Common myeloid progenitor, CD34-positive (primary cell): ENCODE results near the gene DYNLT2B.
"Not testable (repeated sequence)": the region's sequence is repeated elsewhere in the genome, so short reads cannot be mapped to it uniquely, and the experiment has no call there.

Source experiments
- CTCF ChIA-PET: fragments of 350-600 bp; sonication (Branson Sonifier 250); formaldehyde crosslinking; loops from one replicate; lab custom pipeline; 2021; ENCODE audit warnings: antibody characterized with exemption; lab: Charles Lee
- POLR2A ChIA-PET: fragments of 350-600 bp; sonication (Branson Sonifier 250); formaldehyde crosslinking; loops from one replicate; lab custom pipeline; 2021; ENCODE audit warnings: antibody characterized with exemption; lab: Charles Lee
- DNase-seq, 3 donors: peaks; one replicate each; pipeline versions ENCODE4 v3.0.0 to v3.0.0-alpha.2; 2013
- H3K27ac ChIP-seq, 2 experiments: 1 replicate in 1 of 2; 2 replicates in 1 of 2; pipeline ENCODE4 v1.7.0; 2013; ENCODE audit warnings: inconsistent platforms in 2 of 2, low read length in 2 of 2, mild to moderate bottlenecking in 2 of 2, low read depth in 1 of 2, moderate library complexity in 1 of 2; ENCODE audit not compliant: severe bottlenecking in 2 of 2, insufficient read depth in 1 of 2, poor library complexity in 1 of 2
- H3K27me3 ChIP-seq, 5 experiments: replicated peaks in 2 of 5; 1 replicate in 3 of 5; 2 replicates in 2 of 5; pipeline versions ENCODE4 v1.6.1 to v1.7.0; 2013; ENCODE audit warnings: low read length in 4 of 5, mild to moderate bottlenecking in 2 of 5, moderate library complexity in 2 of 5, inconsistent platforms in 1 of 5; ENCODE audit not compliant: insufficient read depth in 5 of 5, control insufficient read depth in 4 of 5
- H3K36me3 ChIP-seq, 4 experiments: 1 replicate in 2 of 4; 2 replicates in 2 of 4; pipeline versions ENCODE4 v1.6.1 to v1.7.0; 2013; ENCODE audit warnings: low read length in 3 of 4, control low read depth in 1 of 4, mild to moderate bottlenecking in 1 of 4; ENCODE audit not compliant: control insufficient read depth in 4 of 4, insufficient read depth in 4 of 4
- H3K4me1 ChIP-seq, 4 experiments: 1 replicate in 3 of 4; 2 replicates in 1 of 4; pipeline versions ENCODE4 v1.6.1 to v1.7.1; 2013; ENCODE audit warnings: low read length in 3 of 4, mild to moderate bottlenecking in 3 of 4, control low read depth in 1 of 4, inconsistent platforms in 1 of 4, moderate library complexity in 1 of 4; ENCODE audit not compliant: control insufficient read depth in 4 of 4, insufficient read depth in 4 of 4; ENCODE audit errors: control extremely low read depth in 1 of 4
- H3K4me3 ChIP-seq, 7 experiments: 1 replicate in 4 of 7; 2 replicates in 3 of 7; pipeline versions ENCODE4 v1.5.1 to v1.7.0; 2013; ENCODE audit warnings: mild to moderate bottlenecking in 7 of 7, low read length in 6 of 7, moderate library complexity in 6 of 7, inconsistent platforms in 2 of 7, low read depth in 2 of 7, control low read depth in 1 of 7; ENCODE audit not compliant: insufficient read depth in 4 of 7, control insufficient read depth in 1 of 7; ENCODE audit errors: extremely low read depth in 1 of 7
- H3K9me3 ChIP-seq, 5 experiments: 1 replicate in 4 of 5; 2 replicates in 1 of 5; pipeline versions ENCODE4 v1.6.1 to v1.7.1; 2013; ENCODE audit warnings: low read length in 4 of 5, mild to moderate bottlenecking in 2 of 5, inconsistent platforms in 1 of 5, low read depth in 1 of 5, moderate library complexity in 1 of 5; ENCODE audit not compliant: control insufficient read depth in 4 of 5, insufficient read depth in 2 of 5; ENCODE audit errors: control extremely low read depth in 1 of 5
- WGBS: methylation state at CpG from one replicate; pipeline ENCODE4 v1.1.5; 2013; ENCODE audit not compliant: insufficient coverage; 5-methylcytosine and 5-hydroxymethylcytosine counted together

DYNLT2B gene

DNA sequence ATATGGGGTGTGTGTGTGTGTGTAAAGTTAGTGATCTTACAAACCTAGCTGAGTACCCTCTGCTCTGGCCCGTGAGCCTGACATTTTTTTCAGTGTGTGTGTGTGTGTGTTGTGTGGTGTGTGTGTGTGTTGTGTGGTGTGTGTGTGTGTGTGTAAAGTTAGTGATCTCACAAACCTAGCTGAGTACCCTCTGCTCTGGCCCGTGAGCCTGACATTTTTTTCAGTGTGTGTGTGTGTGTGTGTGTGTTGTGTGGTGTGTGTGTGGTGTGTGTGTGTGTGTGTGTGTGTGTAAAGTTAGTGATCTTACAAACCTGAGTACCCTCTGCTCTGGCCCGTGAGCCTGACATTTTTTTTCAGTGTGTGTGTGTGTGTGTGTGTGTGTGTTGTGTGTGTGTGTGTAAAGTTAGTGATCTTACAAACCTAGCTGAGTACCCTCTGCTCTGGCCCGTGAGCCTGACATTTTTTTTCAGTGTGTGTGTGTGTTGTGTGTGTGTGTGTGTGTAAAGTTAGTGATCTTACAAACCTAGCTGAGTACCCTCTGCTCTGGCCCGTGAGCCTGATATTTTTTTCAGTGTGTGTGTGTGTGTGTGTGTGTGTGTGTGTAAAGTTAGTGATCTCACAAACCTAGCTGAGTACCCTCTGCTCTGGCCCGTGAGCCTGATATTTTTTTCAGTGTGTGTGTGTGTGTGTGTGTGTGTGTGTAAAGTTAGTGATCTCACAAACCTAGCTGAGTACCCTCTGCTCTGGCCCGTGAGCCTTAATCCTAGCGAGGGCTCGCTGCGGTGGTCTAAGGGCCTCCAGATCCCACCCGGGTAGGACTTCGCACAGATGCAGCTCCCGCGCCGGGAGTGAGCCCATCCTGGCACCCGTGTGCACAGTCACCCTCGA, 997 bp downstream of the DYNLT2B start:
- not testable (repeated sequence) for H3K36me3 ChIP-seq, H3K27me3 ChIP-seq, H3K9me3 ChIP-seq
- DNase-seq = peak in 2 of 3 donors; percentile 92 to 96
- POLR2A ChIA-PET = interaction anchor here (0.5 kb wide), 1 partner anchor 397 kb away, joined by 3 read pairs; no protein-coding TSS in a partner anchor
- WGBS = 0% methylated on average over 11 of the region's 17 CpGs
- CTCF ChIA-PET = interaction anchor here (0.6 kb wide), 1 partner anchor 667 kb away, joined by 3 read pairs; no protein-coding TSS in a partner anchor
- H3K4me1 ChIP-seq = peaks cover 0 to 11% (median 2%) of the 10 kb centered on the region in 4 experiments
- peak overlapping the region; percentile 61 to 91 for H3K27ac ChIP-seq
- H3K4me3 ChIP-seq = peak overlapping the region; percentile 82 to 94 (median 86)

DNA sequence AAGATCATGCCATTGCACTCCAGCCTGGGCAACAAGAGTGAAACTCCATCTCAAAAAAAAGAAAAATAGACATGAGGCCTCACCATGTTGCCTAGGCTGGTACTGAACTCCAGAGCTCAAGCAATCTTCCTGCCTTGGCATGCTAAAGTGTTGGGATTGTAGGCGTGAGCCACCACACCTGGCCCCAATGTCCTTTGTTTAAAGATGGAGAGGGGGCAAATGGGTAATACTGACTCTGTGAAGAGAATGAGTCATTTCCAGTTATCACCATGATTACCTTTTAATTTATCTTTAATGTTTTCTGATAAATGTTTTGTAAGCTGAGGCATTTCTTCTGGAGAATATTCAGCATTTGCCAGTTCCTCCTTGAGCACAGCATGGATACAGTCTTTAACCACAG, 2.2 kb downstream of the DYNLT2B start:
- no peaks in the 10 kb centered on the region for H3K9me3 ChIP-seq
- no peak for DNase-seq
- no CpG with 5 or more reads among the region's 1 CpG for WGBS
- H3K27ac ChIP-seq = no peak overlapping the region
- H3K27me3 ChIP-seq = no peaks in the 10 kb centered on the region
- H3K4me3 ChIP-seq = no peak overlapping the region
- POLR2A ChIA-PET = no interaction called here
- CTCF ChIA-PET = no interaction called here
- H3K36me3 ChIP-seq = peaks cover 0 to 4% (median 0%) of the 10 kb centered on the region in 4 experiments
- H3K4me1 ChIP-seq = peaks cover 0 to 6% (median 2%) of the 10 kb centered on the region in 4 experiments

DNA sequence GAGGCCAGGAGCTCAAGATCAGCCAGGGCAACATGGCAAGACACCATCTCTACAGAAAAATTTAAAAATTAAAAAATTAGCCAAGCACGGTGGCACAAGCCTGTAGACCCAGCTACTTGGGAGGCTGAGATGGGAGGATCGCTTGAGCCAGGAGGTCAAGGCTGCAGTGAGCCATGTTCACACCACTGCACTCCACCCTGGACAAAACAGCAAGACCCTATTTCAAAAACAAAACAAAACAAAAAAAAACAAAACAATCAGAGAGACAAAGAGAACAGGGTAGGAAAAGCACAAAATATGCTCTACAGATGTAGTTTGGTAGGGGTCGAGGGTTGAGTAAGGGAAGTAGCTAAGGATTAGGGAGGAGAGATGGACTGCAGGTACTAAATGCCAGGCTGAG, 3.4 kb downstream of the DYNLT2B start:
- WGBS = 100% methylated on average over 3 of the region's 3 CpGs
- Histone ChIP-seq H3K9me3 (no peaks in the 10 kb centered on the region), H3K27me3 (no peaks in the 10 kb centered on the region), H3K4me1 (peaks cover 0 to 4% (median under 1%) of the 10 kb centered on the region in 4 experiments), H3K4me3 (no peak overlapping the region), H3K36me3 (peaks cover 0 to 4% (median 0%) of the 10 kb centered on the region in 4 experiments), H3K27ac (no peak overlapping the region)
- ChIA-PET POLR2A (interaction anchor here (0.7 kb wide), 1 partner anchor 10 kb away, joined by 3 read pairs; no protein-coding TSS in a partner anchor), CTCF (no interaction called here)
- no peak for DNase-seq

DNA sequence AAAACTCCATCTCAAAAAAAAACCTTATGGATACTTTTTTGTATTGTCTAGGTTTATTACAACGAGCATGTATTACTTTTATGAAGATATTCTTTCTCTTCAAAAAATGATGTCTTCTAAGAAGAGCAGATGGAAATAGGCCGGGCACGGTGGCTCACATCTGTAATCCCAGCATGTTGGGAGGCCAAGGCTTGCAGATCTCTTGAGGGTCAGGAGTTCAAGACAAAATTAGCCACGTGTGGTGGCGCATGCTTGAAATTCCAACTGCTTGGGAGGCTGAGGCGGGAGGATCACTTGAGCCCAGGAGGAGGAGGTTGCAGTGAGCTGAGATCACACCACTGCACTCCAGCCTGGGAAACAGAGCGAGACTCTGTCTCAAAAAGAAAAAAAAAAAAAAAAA, 4.0 kb downstream of the DYNLT2B start:
- H3K36me3 ChIP-seq, CTCF ChIA-PET, H3K27ac ChIP-seq, H3K4me1 ChIP-seq, H3K9me3 ChIP-seq, DNase-seq, H3K27me3 ChIP-seq, H3K4me3 ChIP-seq: not testable (repeated sequence)
- POLR2A ChIA-PET = interaction anchor here (0.7 kb wide), 1 partner anchor 9 kb away, joined by 3 read pairs; no protein-coding TSS in a partner anchor
- 98% methylated on average over 5 of the region's 7 CpGs for WGBS

DNA sequence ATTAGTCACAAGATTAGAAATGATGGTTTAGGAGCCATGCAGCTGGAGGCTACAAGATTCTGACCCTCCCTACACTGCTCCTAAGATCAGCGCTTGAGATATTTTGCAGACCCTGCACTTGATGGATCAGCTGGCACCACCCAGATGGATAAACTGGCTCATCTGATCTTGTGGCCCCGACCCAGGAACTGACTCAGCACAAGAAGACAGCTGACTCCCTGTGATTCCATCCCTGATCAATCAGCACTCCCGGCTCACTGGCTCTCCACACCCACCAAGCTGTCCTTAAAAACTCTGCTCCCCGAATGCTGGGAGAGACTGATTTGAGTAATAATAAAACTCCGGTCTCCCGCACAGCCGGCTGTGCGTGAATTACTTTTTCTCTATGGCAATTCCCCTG, 15.1 kb downstream of the DYNLT2B start:
- H3K9me3 ChIP-seq, H3K27me3 ChIP-seq, POLR2A ChIA-PET, H3K27ac ChIP-seq, H3K36me3 ChIP-seq, H3K4me1 ChIP-seq, CTCF ChIA-PET, H3K4me3 ChIP-seq, DNase-seq: not testable (repeated sequence)
- WGBS = 100% methylated on average over 2 of the region's 8 CpGs

DNA sequence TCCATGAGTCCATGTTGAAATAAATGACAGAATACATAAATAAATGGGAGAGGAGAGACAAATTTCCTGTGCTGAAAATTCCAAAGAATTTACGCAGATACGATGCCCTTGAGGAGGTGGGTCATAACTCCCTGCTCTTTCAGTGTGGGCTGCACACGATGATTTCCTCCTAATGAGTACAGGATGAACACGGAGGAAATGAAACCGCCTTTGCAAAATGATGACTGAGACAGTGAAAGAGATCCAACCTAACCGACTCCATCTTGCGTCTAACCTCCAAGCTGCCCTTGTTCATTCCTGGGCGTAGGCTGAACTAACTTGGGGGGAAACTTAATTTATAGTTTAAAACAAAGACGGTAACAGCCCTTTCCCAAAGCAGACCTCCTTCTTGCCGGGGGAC, 15.5 kb downstream of the DYNLT2B start:
- POLR2A ChIA-PET, DNase-seq, H3K27ac ChIP-seq, H3K9me3 ChIP-seq, H3K4me1 ChIP-seq, H3K4me3 ChIP-seq, H3K36me3 ChIP-seq, CTCF ChIA-PET, H3K27me3 ChIP-seq: not testable (repeated sequence)
- WGBS = 92% methylated on average over 3 of the region's 10 CpGs

DNA sequence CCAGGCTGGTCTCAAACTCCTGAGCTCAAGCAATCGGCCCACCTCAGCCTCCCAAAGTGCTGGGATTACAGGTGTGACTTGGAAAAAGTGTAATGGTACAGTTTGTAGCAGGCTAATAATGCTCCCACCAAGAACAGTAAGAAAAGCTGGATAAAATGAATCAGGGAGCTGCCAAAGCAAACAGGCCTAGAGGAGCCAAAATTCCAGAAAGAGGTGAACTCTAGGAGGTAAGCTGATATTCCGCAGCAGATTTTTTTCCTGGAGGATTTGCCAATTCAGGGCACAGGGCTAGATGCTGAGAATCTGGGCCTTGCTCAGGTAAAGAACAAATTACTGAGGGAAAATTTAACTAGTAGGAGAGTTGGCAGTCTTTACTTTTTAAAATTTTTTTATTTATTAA, 19.5 kb downstream of the DYNLT2B start:
- H3K4me1 ChIP-seq = no peaks in the 10 kb centered on the region
- H3K27me3 ChIP-seq = no peaks in the 10 kb centered on the region
- 100% methylated on average over 1 of the region's 2 CpGs for whole genome bisulfite sequencing
- H3K4me3 ChIP-seq = no peak overlapping the region
- no peak for DNase-seq
- ChIA-PET POLR2A (no interaction called here), CTCF (interaction anchor here (1.1 to 1.4 kb wide), 2 partner anchors 9 to 71 kb away, joined by 3 read pairs; no protein-coding TSS in a partner anchor)
- H3K36me3 ChIP-seq = peaks cover 0 to 6% (median 2%) of the 10 kb centered on the region in 4 experiments
- no peak overlapping the region for H3K27ac ChIP-seq
- H3K9me3 ChIP-seq = no peaks in the 10 kb centered on the region
